ENCODE measurements around the gene APOC4.
A peak's percentile ranks its signal among the peaks of the same experiment; 100 is the strongest.
"Not testable (repeated sequence)": the region's sequence is repeated elsewhere in the genome, so short reads cannot be mapped to it uniquely, and the experiment has no call there.

APOC4 gene

DNA sequence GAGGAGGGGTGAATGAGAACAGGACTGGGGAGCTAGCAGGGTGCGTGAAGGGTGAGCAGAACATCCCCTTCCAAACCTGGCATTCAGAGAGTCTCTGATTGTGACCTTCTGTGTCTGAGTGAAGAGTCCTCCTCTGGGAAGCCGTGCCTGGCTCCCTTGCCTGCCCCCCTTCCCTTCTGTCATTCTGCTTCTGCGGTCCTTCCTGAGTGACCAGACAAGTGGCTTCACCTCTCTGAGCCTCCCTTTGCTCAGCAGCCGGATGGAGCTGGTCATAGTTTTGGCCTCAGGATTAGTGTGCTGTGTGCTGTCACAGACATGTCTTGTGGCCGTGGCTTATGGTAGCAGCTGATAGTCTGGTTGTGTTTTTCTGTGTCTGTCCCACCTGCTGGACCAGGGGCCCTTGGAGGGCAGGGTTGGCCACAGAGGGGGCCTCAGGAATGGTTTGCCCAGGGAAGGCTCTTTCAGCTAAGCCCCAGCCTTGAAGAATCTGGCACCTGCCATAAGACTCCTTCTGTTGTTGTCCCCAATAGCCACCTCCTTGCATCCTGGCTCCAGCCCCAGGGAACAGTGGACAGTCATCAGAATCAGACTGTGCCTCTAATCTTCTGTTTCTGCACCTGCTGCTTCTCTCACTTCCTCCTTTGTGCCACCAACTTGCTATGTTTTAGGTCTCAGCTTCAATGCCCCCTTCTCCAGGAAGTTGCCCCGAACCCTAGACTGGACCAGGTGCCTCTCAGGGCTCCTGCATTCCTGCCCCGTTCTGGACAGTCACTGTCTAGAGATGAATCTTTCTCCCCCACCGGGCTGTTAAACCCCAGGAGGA, 19.1 kb downstream of the APOC4 start:
- no peak for DNase-seq

DNA sequence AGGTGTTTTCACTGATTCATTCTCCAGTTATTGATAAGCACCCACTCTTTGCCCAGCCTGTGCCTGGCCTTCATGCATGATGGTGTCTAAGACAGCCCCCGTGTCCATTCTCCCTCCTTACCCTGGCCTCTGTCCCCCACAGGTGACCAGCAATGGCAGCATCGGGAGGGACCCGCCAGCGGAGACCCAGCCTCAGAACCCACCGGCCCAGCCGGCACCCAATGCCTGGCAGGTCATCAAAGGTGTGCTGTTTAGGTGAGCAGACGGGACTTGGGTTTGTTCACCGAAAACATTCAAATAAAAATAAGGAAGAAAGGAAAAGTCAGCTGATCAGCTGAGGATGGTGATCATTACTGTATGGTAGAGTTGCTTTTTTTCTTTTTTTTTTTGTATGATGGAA, 19.8 kb downstream of the APOC4 start:
- no peak for DNase-seq

DNA sequence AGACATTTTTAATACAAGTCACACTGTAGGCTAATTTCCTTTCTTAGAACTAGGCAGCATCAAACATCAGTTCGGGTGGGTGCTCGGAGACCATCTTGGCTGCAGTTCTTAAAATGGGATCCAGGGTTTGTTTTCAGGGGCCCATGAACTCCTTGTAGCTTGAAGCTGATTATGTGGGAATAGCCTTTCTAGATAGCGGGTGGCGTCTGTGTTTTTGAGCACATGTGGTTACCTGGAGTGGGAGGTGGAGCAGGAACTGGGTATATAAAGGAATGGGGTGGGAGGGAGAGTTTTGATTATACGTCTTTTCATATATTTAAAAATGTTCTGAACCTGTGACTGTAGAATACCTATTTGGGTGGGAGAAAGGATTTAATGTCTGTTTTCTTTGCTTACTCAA, 26.1 kb downstream of the APOC4 start:
- DNase-seq: no peak

DNA sequence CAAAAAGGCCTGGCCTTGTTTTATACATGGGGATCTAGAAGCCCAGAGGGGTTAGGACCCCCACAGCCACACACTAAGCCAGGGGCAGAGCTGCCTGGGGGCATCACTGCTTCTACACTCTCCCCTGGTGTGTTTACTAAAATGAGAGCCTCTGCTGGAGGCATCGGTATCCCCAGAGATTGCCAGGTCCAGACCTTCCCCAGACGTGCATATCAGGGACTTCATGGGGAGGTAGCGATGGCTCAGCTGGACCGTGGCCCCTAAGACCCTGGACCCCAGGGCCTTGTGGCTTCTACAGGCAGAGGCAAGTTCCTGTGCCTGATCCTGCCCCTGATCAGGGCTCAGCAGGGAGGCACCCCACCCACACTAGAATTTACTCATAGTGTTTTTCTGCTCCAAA, 26.6 kb downstream of the APOC4 start:
- DNase-seq: no peak

DNA sequence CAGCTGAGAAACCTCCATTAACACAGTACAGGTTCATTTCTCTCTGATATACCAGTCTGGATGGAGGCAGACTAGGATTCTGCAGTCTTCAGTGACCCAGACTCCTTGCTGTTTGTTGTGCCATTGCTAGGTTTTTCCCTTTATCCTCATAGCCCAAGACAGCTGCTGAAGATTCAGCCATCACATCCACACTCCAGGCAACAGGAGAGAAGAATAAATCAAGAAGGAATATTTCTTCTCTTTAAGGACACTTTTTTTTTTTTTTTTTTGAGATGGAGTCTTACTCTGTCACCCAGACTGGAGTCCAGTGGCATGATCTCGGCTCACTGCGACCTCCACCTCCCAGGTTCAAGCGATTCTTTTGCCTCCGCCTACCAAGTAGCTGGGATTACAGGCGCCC, 27.4 kb downstream of the APOC4 start:
- no peak for DNase-seq

DNA sequence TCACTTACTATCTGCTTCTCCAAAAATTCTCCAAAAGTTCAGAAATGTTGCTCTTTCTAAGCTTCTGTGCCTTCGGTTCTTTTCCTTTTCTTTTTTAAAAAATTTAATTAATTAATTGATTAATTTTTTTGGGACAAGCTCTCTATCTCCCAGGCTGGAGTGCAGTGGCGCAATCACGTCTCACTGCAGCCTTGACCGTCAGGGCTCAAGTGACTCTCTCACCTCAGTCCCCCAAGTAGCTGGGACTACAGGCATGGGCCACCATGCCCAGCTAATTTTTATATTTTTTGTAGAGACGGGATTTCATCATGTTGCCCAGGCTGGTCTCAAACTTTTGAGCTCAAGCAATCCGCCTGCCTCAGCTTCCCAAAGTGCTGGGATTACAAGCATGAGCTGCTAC, 29.4 kb downstream of the APOC4 start:
- DNase-seq: not testable (repeated sequence)

DNA sequence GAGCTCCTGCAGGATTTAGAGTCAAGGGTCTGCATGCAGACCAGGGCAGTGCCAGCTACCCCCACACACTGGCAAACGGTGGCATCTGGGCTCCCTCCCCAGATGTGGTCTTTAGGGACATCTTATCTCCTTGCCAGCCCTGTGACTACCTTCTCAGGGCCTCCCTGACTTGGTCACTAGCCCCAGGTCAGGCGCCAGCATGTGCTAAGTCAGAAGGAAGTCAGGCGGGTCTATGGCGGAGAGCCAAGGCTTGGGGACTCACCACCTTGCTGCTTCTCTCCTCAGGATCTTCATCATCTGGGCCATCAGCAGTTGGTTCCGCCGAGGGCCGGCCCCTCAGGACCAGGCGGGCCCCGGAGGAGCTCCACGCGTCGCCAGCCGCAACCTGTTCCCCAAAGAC, 30.8 kb downstream of the APOC4 start:
- DNase-seq: no peak

DNA sequence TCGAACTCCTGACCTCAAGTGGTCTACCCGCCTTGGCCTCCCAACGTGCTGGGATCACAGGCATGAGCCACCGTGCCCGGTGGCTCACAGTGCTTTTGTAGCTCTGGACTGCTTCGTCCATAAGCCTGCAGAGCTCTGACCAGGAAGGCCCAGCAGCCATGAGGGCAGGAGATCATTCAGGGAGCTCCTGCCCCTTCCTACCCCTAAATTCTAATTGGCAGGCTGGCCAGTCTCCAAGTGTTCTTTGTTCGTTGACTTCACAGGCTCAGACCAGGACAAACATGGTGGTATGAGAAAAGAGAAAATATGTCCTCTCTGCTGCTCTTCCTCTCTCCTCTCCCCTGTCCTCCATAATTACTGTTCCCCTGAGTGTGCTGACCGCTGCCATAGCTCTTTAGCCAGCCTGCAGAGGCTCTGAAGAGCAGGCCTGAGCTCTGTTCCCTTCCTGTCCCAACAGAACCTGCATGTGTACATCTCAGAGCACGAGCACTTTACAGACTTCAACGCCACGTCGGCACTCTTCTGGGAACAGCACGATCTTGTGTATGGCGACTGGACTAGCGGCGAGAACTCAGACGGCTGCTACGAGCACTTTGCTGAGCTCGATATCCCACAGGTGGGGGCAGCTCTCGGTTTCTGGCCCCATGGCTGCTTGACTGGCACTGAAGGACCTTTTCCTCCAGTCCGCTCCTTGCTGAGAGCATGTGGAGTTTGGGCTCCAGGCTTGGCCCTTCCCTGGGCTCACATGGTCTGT, 32.1 kb downstream of the APOC4 start:
- DNase-seq: no peak

DNA sequence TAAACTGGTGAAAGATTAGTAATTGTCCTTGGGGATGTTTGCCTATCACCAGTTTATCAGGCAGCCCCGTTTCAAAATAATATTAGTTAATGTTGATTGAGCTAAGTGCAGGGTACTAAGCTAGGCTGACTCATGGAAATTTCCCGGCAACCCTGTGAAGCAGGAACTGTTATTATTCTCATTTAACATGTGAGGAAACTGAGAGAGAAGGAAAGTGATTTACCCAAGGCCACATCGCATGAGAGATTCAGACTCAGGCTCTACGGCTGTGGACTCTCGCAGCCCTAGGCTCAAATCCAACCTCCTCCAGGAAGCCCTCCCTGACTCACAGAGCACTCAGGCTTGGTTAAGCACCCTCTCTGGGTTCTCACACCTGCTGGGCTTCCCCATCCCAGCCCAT, 32.8 kb downstream of the APOC4 start:
- no peak for DNase-seq

DNA sequence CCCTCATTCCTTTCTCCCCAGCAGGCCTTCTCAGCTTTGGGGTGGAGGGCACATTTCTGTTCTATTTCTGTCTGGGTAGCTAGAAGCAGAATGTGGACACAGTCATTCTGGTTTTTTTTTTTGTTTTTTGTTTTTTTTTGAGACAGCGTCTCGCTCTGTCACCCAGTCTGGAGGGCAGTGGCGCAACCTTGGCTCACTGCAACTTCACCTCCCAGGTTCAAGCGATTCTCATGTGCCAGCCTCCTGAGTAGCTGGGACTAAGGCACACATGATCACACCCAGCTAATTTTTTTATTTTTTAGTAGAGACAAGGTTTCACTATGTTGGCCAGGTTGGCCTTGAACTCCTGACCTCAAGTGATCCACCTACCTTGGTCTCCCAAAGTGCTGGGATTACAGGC, 33.4 kb downstream of the APOC4 start:
- DNase-seq: no peak

DNA sequence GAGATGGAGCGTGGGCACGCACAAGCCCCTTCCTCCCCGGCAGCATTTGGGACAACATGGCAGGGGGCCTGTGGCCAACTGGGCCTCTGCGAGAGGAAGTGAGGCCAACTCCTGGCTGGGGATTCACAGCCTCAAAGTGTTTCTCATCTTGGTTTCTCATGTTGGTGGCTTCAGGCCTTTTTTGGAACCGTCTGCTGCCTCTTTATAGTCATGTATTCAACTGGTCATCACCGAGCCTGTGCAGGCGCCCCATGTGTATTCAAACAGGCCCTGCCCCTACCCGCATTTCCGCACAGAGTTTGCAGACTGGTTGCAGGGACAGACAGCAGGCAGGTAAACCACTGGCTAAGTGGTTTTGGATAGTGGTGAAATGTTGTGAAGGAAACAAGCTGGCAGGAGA, 42.0 kb downstream of the APOC4 start:
- no peak for DNase-seq

DNA sequence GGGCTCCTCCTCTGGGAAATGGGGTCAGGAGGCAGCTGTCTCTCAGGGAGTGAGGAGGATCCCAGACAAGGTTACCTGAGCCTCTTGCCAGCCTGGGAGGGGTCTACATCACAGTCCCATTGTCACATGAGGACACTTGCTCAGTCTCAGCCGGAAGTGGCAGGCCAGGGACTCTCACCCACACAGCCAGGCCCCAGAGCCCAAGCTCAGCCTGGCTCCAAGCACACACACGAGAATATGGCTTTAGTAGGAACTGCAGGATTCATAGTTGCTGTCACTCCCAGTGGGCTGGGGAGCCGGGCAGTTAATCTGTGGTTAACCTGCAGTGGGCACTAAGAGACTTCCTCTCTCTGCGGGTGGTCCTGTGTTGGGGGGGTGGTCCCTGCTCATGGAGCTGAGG, 43.4 kb downstream of the APOC4 start:
- no peak for DNase-seq

DNA sequence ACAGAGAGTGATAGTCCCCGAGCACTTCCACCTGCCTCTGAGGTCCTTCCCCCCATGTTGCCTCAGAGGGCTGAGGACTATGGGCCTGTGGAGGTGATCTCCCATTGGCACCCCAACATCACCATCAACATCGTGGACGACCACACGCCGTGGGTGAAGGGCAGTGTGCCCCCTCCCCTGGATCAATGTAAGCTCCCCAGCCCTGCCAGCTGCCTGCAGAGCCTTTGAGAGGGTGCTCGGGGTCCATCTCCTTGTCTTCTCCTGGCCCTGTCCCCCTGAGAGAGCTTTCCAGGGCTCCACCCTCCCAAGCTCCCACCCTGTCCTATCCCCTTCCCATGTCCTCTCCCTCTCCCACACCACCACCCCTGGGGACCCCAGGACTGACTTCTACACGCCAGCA, 44.4 kb downstream of the APOC4 start:
- DNase-seq: no peak

DNA sequence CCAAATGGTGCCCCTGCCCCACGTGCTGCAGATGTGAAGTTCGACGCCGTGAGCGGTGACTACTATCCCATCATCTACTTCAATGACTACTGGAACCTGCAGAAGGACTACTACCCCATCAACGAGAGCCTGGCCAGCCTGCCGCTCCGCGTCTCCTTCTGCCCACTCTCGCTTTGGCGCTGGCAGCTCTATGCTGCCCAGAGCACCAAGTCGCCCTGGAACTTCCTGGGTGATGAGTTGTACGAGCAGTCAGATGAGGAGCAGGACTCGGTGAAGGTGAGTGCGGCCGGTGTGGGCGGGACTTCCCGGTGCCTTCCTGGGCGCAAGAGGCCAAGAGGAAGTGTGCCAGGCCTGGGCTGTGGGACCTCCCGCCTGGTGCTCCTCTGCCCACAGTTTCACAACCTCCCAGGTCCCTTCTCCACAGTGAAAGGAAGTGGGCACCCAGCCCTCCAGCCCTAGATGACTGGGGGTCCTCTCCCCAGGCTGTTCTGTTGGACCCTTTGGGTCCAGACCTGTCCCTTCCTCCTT, 45.2 kb downstream of the APOC4 start:
- DNase-seq: no peak

DNA sequence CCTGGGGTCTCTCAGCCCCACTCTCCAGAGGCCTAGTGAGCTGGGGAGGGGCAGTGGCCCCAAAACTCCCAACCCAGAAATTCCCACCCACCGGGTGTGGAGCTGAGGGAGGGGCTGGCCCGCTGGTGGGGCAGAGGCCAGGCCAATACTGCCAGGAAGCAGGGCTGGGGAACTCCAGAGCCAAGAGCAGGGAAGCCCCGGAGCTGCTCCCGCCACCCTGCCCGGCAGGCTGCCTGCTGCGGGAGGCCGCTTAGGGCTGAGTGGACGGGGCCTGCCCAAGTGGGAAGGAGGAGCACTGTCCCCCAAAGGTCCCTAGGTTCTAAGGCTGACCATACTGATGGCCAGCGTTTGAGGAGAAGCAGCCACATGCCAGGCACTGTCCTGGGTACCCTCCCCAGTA, 46.2 kb downstream of the APOC4 start:
- no peak for DNase-seq

DNA sequence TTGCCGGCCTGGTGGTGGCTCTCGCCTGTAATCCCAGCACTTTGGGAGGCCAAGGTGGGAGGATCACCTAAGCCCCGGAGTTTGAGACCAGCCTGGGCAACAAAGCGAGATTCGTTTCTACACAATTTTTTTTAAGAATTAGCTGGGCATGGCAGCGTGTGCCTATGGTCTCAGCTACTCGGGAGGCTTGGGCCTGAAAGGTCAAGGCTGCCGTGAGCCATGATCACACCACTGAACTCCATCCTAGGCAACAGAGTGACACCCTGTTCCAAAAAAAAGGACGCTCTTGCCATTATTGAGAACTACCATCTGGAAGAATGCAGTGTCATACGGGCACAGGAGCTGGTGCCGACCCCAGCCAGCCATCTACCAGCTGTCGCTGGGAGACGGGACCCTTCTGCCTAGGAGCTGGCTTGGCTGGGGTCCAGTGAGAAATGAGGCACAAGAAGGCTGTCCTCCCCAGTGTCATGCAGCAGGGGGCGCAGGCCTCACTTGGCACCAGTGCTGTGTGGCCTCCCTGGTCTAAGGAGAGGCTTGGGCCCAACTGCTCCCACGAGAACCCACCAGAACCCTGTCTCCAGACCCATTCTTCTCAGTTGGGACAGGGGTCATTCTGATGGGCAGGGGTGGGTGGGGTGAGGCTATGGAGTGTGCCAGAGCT, 47.0 kb downstream of the APOC4 start:
- DNase-seq: peak; percentile 49

DNA sequence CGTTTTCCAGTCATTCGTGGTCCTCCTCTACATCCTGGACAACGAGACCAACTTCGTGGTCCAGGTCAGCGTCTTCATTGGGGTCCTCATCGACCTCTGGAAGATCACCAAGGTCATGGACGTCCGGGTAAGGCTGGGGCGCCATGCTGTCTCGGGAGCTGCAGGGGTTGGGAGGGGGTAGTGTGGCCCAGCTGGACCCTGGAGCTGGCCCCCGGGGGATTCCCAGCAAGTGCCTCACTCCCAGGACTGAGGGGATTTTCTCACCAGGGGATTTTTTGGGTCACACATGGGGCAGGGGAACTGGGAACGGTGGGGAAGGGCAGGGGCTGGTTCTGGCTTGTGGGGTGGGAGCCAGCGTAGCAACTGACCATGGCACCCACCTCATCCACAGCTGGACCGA, 48.4 kb downstream of the APOC4 start:
- no peak for DNase-seq

DNA sequence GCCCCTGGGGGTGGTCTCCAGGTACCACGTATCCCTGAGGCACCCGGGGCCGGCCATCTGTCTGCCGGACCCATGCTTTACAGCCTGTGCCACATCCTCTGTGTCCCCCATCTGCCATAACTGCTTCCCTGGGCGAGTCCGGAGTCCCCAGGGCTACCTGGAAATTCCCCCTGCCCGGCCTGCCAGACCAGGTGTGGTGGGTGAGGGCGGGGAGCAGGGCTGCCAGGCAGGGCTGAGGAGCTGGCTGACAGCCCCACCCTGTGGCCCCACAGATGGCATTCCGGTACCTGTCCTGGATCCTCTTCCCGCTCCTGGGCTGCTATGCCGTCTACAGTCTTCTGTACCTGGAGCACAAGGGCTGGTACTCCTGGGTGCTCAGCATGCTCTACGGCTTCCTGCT, 48.9 kb downstream of the APOC4 start:
- no peak for DNase-seq

DNA sequence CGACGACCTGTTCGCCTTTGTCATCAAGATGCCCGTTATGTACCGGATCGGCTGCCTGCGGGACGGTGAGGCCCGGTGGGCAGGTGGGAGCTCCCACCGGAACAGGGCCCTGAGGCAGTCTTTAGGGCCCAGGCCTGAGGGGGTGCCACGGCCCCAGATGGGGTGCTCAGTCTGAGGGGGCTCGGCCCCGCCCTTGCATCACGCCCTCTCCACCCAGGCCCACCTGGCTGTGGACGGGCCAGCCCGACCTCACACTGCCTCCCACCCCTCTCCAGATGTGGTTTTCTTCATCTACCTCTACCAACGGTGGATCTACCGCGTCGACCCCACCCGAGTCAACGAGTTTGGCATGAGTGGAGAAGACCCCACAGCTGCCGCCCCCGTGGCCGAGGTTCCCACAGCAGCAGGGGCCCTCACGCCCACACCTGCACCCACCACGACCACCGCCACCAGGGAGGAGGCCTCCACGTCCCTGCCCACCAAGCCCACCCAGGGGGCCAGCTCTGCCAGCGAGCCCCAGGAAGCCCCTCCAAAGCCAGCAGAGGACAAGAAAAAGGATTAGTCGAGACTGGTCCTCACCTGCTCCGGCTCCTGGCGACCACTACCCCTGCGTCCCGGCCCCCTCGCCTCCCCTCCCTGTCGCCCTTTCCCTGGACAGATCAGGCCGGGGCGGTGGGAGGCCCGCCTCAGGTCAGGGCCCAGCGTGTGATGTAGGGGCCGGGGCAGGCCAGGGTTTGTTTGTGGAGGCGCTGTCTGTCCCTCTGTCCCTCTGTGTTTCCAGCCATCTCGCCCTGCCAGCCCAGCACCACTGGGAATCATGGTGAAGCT, 50.5 kb downstream of the APOC4 start:
- DNase-seq: no peak

DNA sequence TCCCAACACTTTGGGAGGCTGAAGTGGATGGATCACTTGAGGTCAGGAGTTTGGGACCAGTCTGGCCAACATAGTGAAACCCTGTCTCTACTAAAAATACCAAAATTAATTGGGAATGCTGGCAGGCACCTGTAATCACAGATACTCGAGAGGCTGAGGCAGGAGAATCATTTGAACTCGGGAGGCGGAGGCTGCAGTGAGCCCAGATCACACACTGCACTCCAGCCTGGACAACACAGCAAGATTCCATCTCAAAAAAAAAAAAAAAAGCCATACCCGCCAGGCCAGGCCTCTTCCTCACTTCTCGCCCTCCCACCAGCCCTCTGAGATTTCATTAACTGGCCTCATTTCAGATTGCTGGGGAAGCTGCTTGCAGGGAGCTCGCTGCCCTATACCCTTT, 51.5 kb downstream of the APOC4 start:
- DNase-seq: no peak

DNA sequence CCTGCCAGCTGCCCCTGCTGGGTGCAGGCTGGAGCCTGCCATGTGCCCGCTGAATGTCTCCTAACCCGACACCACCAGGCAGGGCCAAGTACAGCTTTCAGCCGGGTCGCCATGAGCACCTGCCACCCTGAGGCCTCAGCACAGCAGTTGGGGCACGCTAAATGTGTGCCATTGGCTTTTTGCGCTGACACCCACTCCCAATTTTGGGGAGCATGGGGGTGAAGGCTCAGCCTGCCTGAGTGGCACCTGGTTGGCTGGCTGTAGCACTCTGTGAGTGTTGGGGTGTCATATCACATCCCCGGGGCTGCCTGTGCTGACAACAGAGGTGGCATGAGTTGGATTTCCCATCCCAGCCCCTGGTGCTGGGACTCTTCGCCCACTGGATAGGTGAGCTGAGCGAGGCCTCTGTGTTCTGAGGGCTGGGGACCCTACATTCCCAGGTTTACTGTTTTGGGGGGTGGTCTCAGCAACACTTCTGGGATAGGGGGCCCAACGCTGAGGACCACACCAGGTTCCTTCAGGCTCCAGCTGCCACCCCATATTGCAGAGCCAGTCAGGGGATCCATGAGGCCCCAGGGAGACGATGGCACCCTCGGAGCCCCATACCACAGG, 52.0 kb downstream of the APOC4 start:
- no peak for DNase-seq
